Spleen (tissue), 11 donors: ENCODE measurements around the gene ABTB1. TPM values are rescaled to one million over a fixed set of nuclear protein-coding genes. Genes with fewer than 3 reads are reported as not detected.

Experiments used
- DNase-seq: peaks from one replicate; pipeline ENCODE4 v3.0.0-alpha.2; 2020
- H3K27ac ChIP-seq, 8 donors: fragments of 200-600 bp; sonication (generic) in 7 of 8; 1 replicate in 4 of 8; 2 replicates in 4 of 8; pipeline versions ENCODE4 v1.5.0 to v1.8.0; 2016 to 2021; ENCODE audit warnings: inconsistent platforms in 4 of 8, mild to moderate bottlenecking in 4 of 8, moderate library complexity in 1 of 8
- H3K27me3 ChIP-seq, 7 donors: fragments of 200-600 bp; sonication (generic) in 6 of 7; replicated peaks in 1 of 7; 1 replicate in 4 of 7; 2 replicates in 3 of 7; pipeline versions ENCODE4 v1.5.0 to v1.8.0; 2016 to 2021; ENCODE audit warnings: inconsistent platforms in 3 of 7, mild to moderate bottlenecking in 1 of 7
- H3K36me3 ChIP-seq, 6 donors: fragments of 200-600 bp; sonication (generic) in 5 of 6; 1 replicate in 4 of 6; 2 replicates in 2 of 6; pipeline versions ENCODE4 v1.5.0 to v1.8.0; 2016 to 2021; ENCODE audit warnings: inconsistent platforms in 2 of 6
- H3K4me1 ChIP-seq, 6 donors: fragments of 200-600 bp; sonication (generic) in 5 of 6; 1 replicate in 3 of 6; 2 replicates in 3 of 6; pipeline versions ENCODE4 v1.5.0 to v1.8.0; 2016 to 2021; ENCODE audit warnings: inconsistent platforms in 3 of 6
- H3K4me3 ChIP-seq, 8 donors: fragments of 200-600 bp; sonication (generic) in 7 of 8; 1 replicate in 4 of 8; 2 replicates in 4 of 8; pipeline versions ENCODE4 v1.5.0 to v1.8.0; 2016 to 2021; ENCODE audit warnings: inconsistent platforms in 4 of 8, mild to moderate bottlenecking in 4 of 8, moderate library complexity in 2 of 8
- H3K9me3 ChIP-seq, 8 donors: fragments of 200-600 bp; sonication (generic) in 7 of 8; 1 replicate in 4 of 8; 2 replicates in 4 of 8; pipeline versions ENCODE4 v1.5.0 to v1.8.0; 2016 to 2021; ENCODE audit warnings: inconsistent platforms in 4 of 8
- CTCF ChIP-seq, 11 experiments: fragments of 200-600 bp in 7 of 11; fragments of 450-650 bp in 4 of 11; sonication (generic) in 4 of 11; IDR thresholded peaks in 8 of 11; conservative IDR thresholded peaks in 3 of 11; 1 replicate in 7 of 11; 2 replicates in 4 of 11; pipeline versions ENCODE4 v1.4.0 to v1.8.0; 2016 to 2021; ENCODE audit warnings: antibody characterized with exemption in 11 of 11, inconsistent platforms in 4 of 11, mild to moderate bottlenecking in 1 of 11
- POLR2A ChIP-seq, 3 donors: fragments of 450-650 bp; IDR thresholded peaks; one replicate each; pipeline ENCODE4 v1.5.1; 2017; ENCODE audit warnings: antibody characterized with exemption in 3 of 3, mild to moderate bottlenecking in 1 of 3
- POLR2AphosphoS5 ChIP-seq, 3 donors: sonication (generic); formaldehyde crosslinking; IDR thresholded peaks; one replicate each; pipeline ENCODE4 v1.5.1; 2017; ENCODE audit warnings: antibody characterized with exemption in 3 of 3
- WGBS, 5 donors: extraction: QIAGEN DNeasy Blood & Tissue Kit in 3 of 5; methylation state at CpG; one replicate each; pipeline versions ENCODE4 v1.1.5 to v1.1.7; 2013 to 2018; 5-methylcytosine and 5-hydroxymethylcytosine counted together
- intact Hi-C: fragments of 100-400 bp; cut with DNase I; formaldehyde crosslinking; loops from one replicate; pipeline ENCODE4 v1.15.0; 2023; ENCODE audit warnings: low total_unique reads
- polyA plus RNA-seq, 3 donors: library from polyadenylated mRNA; stranded (reverse); fragments of 200-250 nt; gene quantifications; one replicate each; pipeline ENCODE4 v1.2.1, GENCODE V29; 2013
- total RNA-seq, 7 donors: library from RNA; depleted of rRNA in 3 of 7; stranded (reverse); fragments of >200 nt in 3 of 7; fragmentation: NEBNext Ultra II Directional in 4 of 7; extraction: Animal tissue kit (Norgen Biotek cat#: 25700) in 4 of 7; gene quantifications; one replicate each; pipeline versions ENCODE4 v1.1.0 to v1.2.1, GENCODE V29; 2016 to 2021
- donor health status: healthy with polysubstance abuse.
- donor health status: DM: no; HTN: no; CAD: no; lungs with moderate emphysema.
- donor health status: DM: no; HTN: no; CAD: no.
- donor health status: Bipolar disorder and iron deficiency.
- donor health status: healthy.
- donor health status: DM: no; HTN: no; CAD: no.
- donor health status: DM: yes; HTN: yes; CAD: no.

Gene ABTB1
- total and polyA plus RNA-seq, 10 donors: 57.9 to 172 (median 145) TPM

GRCh38 chr3:127656906-127657305, 15.8 kb upstream of the ABTB1 start:
- intact Hi-C loops: loop anchor here (10.0 kb wide), 1 partner anchor 178 kb away; no protein-coding TSS in a partner anchor
- Histone ChIP-seq H3K27ac (no peak overlapping the region), H3K27me3 (peaks cover 0 to 9% (median 0%) of the 10 kb centered on the region in 7 donors), H3K4me1 (peaks cover 0 to 6% (median 4%) of the 10 kb centered on the region in 6 donors), H3K4me3 (no peak overlapping the region), H3K36me3 (no peaks in the 10 kb centered on the region), H3K9me3 (no peaks in the 10 kb centered on the region)
- 90 to 96% (median 94%) methylated on average over 8 of the region's 8 CpGs for WGBS, 5 donors
- no peak for DNase-seq
- no peak for TF ChIP-seq CTCF (IDR thresholded peaks at IDR 0.05 in 8 of 11, conservative IDR thresholded peaks at IDR 0.05 in 3 of 11)
- TF ChIP-seq POLR2AphosphoS5 (IDR thresholded peaks at IDR 0.05): no peak
- TF ChIP-seq POLR2A (IDR thresholded peaks at IDR 0.05): no peak

GRCh38 chr3:127658234-127658633, 14.5 kb upstream of the ABTB1 start:
- TF ChIP-seq POLR2A (IDR thresholded peaks at IDR 0.05) (no peak), POLR2AphosphoS5 (IDR thresholded peaks at IDR 0.05) (no peak), CTCF (IDR thresholded peaks at IDR 0.05 in 8 of 11, conservative IDR thresholded peaks at IDR 0.05 in 3 of 11) (no peak)
- Histone ChIP-seq H3K4me1 (no peaks in the 10 kb centered on the region), H3K36me3 (no peaks in the 10 kb centered on the region), H3K27ac (no peak overlapping the region), H3K27me3 (no peaks in the 10 kb centered on the region), H3K4me3 (no peak overlapping the region), H3K9me3 (no peaks in the 10 kb centered on the region)
- intact Hi-C loops: loop anchor here (10.0 kb wide), 1 partner anchor 177 kb away; no protein-coding TSS in a partner anchor
- DNase-seq: no peak
- WGBS, 5 donors: 67 to 80% (median 74%) methylated on average over 1 of the region's 1 CpG

- Histone ChIP-seq H3K4me1 (no peaks in the 10 kb centered on the region), H3K4me3 (no peak overlapping the region), H3K36me3 (no peaks in the 10 kb centered on the region), H3K27ac (no peak overlapping the region), H3K27me3 (no peaks in the 10 kb centered on the region), H3K9me3 (no peaks in the 10 kb centered on the region)
- intact Hi-C loops: no loop called here
- no peak for TF ChIP-seq POLR2AphosphoS5 (IDR thresholded peaks at IDR 0.05)
- TF ChIP-seq POLR2A (IDR thresholded peaks at IDR 0.05): no peak
- TF ChIP-seq CTCF (IDR thresholded peaks at IDR 0.05 in 8 of 11, conservative IDR thresholded peaks at IDR 0.05 in 3 of 11): no peak
- DNase-seq: no peak
- WGBS, 5 donors: 91 to 92% (median 91%) methylated on average over 3 to 10 of the region's 10 CpGs
Measured at GRCh38 chr3:127660621-127661251, 12.0 kb upstream of the ABTB1 start.

- TF ChIP-seq POLR2A (IDR thresholded peaks at IDR 0.05): no peak
- no peak for TF ChIP-seq POLR2AphosphoS5 (IDR thresholded peaks at IDR 0.05)
- TF ChIP-seq CTCF (IDR thresholded peaks at IDR 0.05 in 8 of 11, conservative IDR thresholded peaks at IDR 0.05 in 3 of 11): no peak
- Histone ChIP-seq H3K9me3 (no peaks in the 10 kb centered on the region), H3K27me3 (no peaks in the 10 kb centered on the region), H3K4me1 (no peaks in the 10 kb centered on the region), H3K36me3 (no peaks in the 10 kb centered on the region), H3K27ac (no peak overlapping the region), H3K4me3 (no peak overlapping the region)
- DNase-seq: no peak
- 94 to 99% (median 98%) methylated on average over 5 of the region's 5 CpGs for WGBS, 5 donors
- intact Hi-C loops: no loop called here
Measured at GRCh38 chr3:127661600-127661999, 11.2 kb upstream of the ABTB1 start.
